NCI-H510A treated with DMSO at 0.1 percent for 48 hours (cell line): ENCODE results near the gene ENTHD1.

Source experiments
- DNase-seq: peaks from one replicate; lab custom pipeline; 2025; lab: John Stamatoyannopoulos, UW

Gene ENTHD1

DNA sequence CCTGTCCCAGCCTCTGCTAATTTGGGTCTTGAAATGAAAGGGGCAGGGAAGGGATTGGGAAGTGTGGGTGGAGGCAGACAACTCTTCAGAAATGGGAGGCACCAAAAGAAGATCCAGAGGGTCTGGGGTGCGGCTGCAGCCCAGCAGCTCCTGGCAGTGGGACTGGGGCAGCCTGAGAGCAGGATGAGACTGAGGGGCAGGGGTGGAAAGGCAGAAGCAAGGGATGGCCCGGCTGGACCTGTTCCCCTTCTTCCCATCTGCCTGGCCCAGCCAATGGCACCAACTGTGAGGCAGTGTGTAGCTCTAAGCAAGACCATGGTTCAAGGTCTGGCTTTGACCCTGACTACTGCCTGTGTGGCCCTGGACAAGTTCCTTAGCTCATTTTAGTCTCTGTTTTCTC is 160.4 kb downstream of the ENTHD1 start:
- no peak for DNase-seq

- no peak for DNase-seq
These were observed 160.9 kb downstream of the ENTHD1 start for GRCh38 chr22:39732625-39733024.

GRCh38 chr22:39731881-39732555 is 161.5 kb downstream of the ENTHD1 start:
- no peak for DNase-seq

DNA sequence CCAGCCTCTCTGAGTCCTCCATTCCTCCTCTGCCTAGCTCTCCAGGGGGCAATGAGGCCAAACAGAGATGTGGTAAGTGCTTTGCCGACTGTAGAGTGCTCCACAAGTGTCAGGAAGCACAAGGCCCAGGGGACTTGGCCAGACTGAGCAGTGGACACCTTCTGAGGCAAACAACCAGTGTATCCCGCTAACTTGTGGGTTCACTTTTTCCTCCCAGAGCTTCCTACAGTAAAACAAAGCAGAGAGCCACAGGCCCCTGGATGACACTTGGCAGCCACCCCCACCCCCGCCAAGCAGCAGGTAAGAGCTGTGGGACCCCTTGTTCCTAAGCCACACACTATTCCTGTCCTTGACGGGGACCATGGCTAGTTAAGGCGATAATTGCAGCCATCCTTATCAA is 162.1 kb downstream of the ENTHD1 start:
- DNase-seq = no peak

DNA sequence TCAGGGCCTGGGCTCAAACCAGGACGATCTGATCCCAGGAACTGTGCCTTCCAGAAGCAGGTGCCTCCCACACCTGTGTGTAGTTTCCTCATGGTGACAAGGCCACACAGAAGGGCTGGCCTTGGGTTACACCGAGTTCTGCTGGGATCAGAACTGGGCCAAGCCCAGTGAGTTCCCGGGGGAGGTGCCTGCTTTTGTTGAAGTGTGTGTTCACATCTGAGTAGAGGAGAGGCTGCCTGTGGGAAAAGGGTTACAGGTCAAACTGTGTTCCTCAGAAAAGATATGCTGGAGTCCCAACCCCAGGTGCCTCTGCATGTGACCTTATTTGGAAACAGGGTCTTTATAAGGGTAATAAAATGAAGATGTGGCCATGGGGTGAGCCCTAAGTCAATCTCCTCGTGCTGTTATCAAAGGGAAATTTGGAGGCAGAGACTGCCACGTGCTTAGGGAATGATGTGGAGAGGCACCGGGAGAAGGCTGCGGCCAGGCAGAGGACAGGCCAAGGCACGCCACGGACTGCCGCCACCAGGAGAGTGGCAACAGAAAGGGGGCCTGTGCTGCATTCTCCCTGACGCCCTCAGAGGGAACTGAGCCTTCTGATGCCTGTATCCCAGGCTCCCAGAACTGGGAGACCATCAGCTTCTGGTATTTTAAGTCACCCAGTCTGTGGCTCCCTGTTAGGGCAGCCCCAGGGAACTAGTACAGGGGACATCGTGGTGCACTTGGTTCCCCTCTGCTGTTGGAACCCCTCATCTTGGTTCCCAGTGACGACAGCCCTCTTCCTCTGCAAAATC is 164.2 kb downstream of the ENTHD1 start:
- no peak for DNase-seq

DNA sequence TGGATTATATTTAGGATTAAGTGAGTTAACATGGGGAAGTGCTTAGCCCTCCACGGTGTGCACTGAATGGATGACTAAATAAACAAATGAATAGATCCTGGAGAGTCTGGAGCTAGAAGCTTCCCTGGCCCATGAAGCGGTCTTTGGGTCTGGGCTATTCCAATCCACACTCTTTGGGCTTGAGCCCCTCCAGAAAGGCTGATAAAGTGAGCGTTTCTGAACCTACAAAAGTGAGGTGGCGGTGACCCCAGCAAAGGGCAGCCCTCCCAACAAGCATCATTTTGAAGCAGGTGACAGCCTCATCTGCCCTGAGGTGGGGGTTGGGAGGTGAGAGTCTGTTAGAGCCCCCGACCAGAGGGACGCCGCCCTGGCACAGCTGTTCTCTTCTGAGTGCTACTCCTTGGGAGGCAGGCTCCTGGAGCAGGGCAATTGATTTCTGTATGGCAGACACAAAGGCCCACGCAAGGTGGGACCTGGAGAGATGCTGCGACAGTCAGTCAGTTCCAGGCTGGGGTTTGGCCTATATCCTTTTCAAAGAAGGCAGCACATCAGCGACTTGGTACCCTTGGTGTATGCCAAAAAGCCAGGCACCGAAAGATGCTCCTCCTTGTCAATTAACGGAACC is 165.2 kb downstream of the ENTHD1 start:
- peak; percentile 3 for DNase-seq

- peak; percentile 17 for DNase-seq
These were observed 166.0 kb downstream of the ENTHD1 start for GRCh38 chr22:39727541-39727940.

DNA sequence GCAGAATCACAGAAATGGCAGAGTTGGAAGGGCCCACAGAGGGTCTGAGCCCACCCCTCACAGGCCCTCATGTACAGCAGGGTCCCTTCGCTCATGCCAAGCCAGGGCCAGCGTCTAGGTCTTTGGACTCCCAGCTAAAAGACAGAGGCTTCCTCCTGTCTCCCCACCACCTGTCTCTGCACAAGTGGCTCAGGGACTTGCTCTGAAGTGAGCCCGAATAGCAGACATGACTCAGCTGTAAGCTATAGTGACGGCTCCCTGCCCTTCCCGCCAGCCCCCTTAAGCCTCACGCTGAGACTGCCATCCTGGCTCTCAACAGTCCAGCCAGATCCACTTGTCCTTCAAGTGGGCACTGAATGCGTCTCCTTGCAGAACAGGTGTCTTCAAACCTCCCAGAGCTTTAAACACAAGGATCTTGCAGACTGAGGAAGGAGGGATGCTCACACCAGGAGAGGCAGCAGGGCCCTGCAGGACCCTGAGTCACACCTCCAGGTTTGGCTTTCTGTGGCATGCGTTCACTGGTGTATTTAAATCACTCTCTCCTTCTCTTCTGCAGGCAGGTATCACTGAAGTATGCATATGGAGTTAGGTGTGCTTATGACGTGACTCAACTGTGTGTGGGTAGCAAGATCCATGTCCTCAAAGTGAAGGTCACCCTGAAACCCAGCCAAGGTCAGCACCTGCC is 168.1 kb downstream of the ENTHD1 start:
- peak; percentile 14 for DNase-seq

DNA sequence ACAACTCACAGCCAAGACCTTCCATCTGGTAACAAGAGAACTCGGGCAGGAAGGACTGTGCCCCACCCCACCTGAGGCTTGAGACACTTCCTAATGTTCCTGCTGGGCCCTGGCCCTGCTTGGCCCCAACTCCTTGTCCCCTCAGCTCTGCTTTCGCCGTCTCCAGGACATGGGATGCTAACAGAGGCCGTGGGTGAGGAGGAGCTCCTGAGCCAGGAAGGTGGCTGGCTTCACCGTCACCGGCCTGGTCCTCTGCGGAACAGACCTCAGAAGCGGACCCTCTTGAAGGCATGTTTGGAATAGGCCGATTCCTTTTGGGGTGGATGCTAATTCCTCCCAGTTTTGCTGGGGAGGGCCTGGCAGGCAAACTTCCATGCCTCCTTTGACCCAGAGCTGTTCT is 168.7 kb downstream of the ENTHD1 start:
- no peak for DNase-seq

DNA sequence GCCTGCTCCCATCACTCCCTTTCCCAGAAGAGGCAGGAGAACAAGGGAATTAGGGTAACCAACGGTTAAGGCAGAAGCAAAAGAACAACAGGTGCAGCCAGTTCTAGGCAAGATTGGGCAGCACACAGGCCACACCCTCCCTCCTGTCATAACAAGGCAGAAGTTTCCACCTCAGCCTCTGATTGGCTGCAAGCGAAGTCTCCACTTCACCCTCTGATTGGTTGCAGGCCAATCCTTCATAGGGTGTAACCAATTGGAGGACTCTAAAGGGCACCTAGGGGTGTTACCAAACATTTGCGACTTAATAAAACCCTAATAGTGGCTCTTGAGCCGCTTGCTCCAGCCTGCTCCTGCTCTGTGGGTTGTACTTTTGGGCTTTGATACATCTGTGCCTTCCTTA is 169.2 kb downstream of the ENTHD1 start:
- no peak for DNase-seq

GRCh38 chr22:39723899-39724351 is 169.6 kb downstream of the ENTHD1 start:
- DNase-seq = no peak

DNA sequence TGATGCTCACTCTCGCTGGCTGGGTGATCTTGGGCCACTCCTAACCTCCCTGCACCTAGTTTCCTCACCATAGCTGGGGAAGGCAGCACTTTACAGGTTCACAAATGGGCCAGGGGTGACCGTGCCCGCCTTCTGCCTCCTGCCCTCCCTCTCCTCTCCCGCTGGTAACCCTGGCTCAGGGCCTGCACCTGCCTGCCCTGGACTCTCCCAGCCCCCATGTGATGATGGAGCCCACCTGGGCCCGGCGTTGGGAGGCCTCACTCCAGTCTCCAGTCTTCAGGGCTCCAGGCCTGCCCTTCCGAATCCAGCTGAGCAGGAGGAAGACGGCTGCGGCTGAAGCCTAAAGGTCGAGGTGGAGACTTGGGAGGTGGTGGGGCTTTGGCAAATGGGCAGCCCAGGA is 170.1 kb downstream of the ENTHD1 start:
- DNase-seq = no peak

DNA sequence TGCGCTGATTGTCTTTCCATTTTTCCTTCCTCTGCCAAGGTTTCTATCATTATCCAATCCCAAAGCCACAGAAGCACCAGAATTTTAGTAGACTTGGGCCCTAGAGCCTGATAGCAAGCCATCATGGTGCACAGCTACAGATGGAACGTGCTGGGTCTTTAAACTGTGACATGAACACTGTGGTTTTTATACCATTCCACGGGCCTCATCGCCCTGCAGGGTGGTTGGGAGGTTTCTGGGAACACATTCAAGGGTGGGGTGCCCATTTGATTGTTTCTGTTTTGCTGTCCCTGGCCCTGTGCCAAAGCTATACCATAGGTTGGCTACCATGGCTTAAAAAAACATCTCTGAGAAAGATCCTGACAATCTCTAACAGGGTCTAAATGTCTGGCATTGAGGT is 171.1 kb downstream of the ENTHD1 start:
- no peak for DNase-seq

DNA sequence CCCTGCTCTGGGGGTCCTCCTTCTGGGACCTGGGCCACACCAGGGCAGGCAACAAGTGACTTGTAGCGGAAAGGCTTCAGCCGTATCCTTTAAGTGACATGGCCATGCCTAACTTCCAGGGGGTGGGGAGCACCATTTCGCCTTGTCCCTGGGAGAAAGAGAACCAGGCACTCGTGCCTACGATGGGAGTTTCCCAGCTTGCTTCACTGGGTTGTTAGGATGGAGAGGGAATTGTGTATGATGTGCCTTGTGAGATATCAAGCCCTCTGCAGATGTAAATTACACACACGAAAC is 171.6 kb downstream of the ENTHD1 start:
- no peak for DNase-seq

- DNase-seq = no peak
These were observed 172.1 kb downstream of the ENTHD1 start for GRCh38 chr22:39721206-39722031.

GRCh38 chr22:39719559-39720450 is 173.8 kb downstream of the ENTHD1 start:
- DNase-seq = no peak

DNA sequence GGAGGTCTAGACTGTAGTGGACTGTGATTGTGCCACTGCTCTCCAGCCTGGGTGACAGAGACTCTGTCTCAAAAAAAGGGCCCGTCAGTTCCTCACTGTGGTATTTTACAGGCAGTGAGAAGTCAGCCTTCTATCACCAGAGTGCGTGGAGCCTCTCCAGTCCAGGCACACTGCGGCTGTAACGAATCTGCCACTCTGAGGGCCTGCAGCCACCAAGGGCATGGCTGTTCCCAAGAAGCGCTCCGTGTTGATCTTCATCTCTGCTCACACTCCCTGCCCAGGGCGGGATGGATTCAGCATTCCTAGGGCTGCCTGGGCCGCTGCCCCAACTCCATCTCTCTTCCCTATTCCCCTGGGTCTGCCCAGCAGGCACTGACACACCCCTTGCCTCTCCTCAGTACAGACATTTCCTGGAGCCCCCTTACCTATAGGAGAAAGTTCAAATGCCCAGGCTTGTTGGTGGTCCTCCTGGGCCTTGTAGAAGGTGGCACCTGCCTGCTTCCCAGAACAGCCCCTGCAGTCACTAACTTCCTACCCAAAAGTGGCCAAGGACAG is 174.6 kb downstream of the ENTHD1 start:
- no peak for DNase-seq

DNA sequence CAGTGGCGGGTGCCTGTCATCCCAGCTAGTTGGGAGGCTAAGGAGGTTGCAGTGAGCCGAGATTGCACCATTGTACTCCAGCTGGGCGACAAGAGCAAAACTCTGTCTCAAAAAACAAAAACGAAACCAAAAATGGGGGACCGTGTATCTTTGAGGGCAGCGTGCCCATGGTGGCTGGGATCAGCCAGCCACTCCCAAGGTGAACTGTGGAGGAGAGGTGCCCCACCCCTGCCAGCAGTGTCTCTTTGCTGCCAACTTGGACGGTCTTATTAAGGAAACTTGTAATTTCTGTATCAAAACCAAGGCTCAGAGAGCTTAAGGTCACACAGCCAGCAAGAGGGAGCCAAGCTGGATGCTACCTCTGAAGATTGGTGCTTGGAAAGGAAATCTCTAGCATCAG is 175.4 kb downstream of the ENTHD1 start:
- no peak for DNase-seq

GRCh38 chr22:39717099-39717498 is 176.5 kb downstream of the ENTHD1 start:
- no peak for DNase-seq

DNA sequence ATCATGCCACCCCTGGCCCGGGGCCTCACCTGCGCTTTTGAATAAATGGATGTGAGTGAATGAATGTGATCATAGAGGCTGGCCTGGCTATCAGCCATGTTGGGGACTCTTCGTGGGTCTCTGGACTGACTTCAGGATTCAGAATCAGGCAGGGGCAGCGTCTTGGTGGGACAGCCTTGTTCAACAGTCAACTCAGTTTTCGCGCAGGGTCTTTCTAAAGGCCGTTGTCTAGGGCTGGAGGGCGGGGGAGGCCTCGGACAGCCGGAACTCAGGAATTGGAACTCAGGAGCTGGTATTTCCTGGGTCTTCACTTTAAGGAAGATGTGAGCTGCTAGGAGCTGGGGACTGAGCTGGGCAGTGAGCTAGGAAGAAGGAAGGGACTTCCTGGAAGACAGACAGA is 177.0 kb downstream of the ENTHD1 start:
- no peak for DNase-seq
